GM21526 (cell line): ENCODE data around the gene ARHGAP42.

Source experiments
- ATAC-seq: cut with Tn5 transposase; IDR thresholded peaks from one replicate; pipeline ENCODE4 v1.9.1; 2021; ENCODE audit warnings: moderate library complexity; ENCODE audit not compliant: unreplicated experiment, low FRiP score

The ARHGAP42 gene

DNA sequence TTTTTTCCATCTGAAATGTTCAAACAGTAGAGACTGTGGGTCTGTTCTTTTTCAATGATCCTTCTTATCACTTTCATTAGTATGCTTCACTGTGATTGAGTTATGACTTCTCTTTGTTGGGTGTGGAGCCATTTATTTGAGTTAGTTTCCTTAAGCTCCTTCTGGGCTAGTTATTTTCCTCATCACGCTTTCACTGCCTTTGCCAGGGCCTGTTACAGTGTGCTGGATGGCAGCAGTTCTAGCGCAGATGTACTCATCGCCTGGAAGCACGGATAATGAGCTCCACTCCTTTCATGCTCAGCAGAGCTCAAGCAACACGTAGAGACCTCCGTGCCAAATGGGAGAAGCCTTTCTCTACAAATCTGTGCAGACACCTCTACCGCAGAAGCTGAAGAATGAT lies 7.0 kb upstream of the ARHGAP42 start:
- ATAC-seq: no peak

- peak; percentile 99 for ATAC-seq
Observed at GRCh38 chr11:100681064-100681502, 6.0 kb upstream of the ARHGAP42 start.

- no peak for ATAC-seq
Observed at GRCh38 chr11:100682247-100682969, 4.7 kb upstream of the ARHGAP42 start.

DNA sequence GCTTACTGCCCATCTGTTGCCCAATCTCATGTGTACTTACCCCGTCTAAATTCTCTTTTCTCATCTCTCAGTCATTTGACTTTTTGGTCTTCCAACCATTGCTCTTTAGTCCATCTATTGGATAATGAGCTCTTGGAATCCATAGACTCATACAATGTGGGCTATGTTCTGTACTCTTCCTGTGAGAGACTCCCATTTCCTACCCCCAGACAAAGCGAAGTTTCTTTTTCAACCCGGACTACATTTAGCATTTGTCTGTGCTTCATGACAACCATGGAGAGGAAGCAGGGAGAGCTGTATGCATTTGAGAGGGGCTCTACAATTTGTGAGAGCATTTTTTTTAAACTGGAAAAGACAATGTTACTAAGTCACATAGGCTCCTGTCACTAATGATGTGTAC lies 4.0 kb upstream of the ARHGAP42 start:
- ATAC-seq: no peak

DNA sequence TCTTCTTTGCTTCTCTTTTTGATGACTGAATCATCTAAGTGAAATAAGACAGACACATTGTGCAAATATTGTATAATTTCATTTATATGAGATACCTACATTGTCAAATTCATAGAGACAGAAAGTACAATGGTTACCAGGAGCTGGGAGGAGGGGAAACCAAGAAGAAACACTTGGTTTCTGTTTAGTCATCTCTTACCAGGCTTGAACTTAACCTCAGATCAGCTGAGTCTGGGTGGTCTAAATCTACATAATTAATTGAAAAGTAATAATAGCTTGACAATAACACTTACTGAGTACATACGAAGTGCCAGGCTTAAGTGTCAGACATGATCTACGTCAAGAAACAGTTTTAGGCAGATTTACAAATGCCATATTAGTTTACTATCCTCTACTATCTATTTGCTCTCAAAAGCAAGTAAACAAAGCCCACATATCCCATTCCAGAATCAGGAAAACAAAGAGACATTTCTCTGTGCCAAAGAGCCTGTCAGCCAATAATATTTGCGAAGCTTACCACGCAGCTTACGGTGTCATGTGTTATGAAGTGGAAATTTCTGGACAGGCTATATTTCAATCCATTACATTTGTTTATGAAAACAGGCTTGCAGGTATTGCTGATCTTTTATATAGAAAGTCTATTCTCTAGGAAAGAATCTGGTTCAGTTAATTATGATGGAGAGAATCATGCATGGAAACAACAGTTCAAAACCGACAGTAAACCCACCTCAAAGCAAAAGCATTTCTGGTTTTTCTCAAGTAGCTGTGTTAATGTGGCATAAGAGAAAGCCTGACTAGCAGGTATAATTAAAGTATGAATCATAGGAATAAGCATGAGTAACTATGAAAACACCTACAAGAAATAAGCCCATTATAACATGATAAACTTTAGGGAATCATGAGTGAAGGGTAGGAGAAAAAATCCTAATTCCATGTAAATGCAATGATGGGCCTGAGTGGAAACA lies 2.7 kb upstream of the ARHGAP42 start:
- peak; percentile 35 for ATAC-seq

DNA sequence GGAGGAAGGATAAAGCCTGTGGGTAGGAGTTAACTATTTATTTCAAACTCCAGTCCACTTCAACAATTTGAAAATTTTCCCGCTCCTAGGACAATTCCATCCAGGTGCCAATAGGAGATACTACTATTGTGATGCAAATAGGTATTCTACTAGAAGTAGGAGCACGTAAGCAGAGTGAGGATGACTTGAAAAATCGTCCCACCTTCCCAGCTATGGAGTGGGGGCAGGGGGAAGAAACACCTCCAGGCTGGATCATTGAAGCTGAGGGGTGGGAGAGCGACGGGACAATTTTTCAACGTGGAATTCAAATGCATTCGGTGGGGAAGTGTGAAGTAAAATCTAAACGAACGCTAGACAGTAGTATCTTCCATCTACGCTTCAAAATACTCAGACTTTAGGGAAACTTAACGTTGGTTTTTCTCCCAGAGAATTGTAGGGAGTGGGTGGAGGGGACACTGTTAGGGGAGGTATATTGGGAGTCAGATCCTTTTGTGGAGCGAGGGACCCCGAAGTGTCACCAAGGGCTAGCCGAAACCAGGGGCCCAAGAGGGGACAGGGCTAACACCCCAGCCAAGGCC lies 523 bp upstream of the ARHGAP42 start:
- ATAC-seq: no peak

- ATAC-seq: peak; percentile 64
Observed at GRCh38 chr11:100687630-100688395, 725 bp downstream of the ARHGAP42 start.

DNA sequence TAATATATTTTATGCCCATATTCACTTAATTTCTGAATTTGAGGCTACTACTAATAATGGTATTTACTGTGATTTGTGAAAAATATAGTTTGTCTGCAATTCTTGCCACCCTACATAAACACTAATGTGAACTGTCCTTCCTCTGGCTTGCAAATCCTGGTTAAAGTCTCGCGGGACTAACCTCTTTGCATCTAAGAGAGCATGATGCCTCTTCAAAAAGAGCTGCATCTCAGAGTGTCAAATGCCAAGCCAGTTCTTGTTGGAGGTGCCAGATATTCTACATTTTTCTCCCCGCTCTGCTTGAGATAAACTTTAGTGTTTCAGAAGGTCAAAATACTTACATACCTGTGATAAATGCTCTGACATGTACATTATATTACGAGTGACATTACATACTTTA lies 2.1 kb downstream of the ARHGAP42 start:
- no peak for ATAC-seq

GRCh38 chr11:100691896-100692653 lies 5.0 kb downstream of the ARHGAP42 start:
- ATAC-seq: no peak

DNA sequence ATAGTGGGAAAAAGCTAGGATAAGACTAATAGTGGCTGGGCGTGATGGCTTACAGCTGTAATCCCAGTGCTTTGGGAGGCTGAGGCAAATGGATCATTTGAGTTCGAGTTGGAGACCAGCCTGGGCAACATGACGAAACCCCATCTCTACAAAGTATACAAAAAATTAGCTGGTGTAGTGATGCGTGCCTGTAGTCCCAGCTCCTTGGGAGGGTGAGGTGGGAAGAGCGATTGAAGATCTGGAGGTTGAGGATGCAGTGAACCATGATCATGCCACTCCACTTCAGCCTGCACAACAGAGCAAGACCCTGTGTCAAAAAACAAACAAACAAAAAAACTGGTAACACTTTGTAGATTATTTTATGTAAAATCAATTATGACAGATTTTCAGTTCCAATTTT lies 8.8 kb downstream of the ARHGAP42 start:
- ATAC-seq: no peak

DNA sequence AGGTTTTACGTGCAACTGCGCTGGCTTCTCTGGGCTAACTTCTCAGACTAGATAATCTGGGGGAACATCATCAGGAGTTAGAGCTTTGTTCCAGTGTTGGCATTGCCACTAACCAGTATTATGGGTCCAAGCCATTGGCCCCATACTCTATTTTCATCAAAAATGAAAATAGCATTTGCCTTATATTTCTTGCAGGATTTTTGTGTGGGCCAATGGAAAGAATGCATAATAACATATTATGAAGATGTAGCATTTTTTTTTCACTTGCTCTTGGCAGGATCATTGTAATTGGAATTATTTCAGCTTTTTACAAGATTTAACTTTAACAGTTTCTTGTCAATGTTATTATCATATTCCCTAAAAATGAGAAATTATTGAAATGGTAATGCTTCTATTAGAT lies 16.1 kb downstream of the ARHGAP42 start:
- no peak for ATAC-seq

GRCh38 chr11:100703801-100704575 lies 16.9 kb downstream of the ARHGAP42 start:
- ATAC-seq: no peak

GRCh38 chr11:100705447-100705846 lies 18.4 kb downstream of the ARHGAP42 start:
- ATAC-seq: peak; percentile 51

- ATAC-seq: peak; percentile 55
Observed at GRCh38 chr11:100706179-100706578, 19.1 kb downstream of the ARHGAP42 start.

DNA sequence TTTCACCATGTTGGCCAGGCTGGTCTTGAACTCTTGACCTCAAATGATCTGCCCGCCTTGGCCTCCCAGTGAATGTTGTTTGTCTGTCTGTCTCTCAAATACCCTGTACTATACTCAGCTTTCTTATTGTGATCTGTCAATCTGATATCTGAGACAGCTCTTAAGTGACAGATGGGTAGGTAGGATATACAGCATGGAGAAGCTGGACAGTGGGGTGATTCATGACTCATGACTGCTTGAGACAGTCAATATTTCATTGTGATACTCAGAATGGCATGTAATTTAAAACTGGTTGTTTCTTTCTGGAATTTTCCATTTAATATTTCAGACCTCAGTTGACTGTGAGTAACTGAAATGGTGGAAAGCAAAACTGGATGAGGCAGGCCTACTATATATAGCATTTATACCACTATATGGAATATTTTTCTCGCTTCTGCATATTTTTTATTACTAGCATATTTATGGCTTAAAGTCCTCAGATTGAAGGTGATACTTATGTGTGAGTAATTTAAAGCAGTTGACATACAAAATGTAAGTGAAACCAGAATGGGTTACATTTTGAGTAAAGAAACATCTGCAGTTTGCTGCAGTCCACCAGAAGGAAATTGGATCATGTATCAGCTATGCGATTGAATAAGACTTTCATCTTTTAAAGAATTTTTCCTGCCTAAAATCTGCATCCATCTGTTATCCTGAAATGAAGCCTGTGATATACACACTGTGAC lies 22.3 kb downstream of the ARHGAP42 start:
- peak; percentile 60 for ATAC-seq

DNA sequence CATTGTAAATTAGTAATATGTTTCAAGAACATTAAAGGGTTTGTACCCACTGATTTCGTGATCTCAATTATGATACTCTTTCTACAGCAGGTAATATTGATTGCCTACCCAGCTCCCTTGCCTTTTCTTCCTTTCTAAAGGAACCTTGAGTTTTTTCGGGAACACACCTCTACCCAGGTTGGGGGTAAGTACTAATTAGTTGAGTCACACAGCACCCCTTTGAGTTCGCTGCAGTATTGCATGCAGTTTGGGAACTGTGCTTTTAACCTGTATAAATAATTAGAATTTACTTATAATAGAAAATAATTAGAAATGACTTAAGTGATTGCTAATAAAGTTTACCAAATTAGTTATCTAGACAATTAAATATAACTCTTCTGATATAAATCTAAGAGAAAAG lies 24.9 kb downstream of the ARHGAP42 start:
- ATAC-seq: no peak

- ATAC-seq: no peak
Observed at GRCh38 chr11:100712583-100712982, 25.5 kb downstream of the ARHGAP42 start.

DNA sequence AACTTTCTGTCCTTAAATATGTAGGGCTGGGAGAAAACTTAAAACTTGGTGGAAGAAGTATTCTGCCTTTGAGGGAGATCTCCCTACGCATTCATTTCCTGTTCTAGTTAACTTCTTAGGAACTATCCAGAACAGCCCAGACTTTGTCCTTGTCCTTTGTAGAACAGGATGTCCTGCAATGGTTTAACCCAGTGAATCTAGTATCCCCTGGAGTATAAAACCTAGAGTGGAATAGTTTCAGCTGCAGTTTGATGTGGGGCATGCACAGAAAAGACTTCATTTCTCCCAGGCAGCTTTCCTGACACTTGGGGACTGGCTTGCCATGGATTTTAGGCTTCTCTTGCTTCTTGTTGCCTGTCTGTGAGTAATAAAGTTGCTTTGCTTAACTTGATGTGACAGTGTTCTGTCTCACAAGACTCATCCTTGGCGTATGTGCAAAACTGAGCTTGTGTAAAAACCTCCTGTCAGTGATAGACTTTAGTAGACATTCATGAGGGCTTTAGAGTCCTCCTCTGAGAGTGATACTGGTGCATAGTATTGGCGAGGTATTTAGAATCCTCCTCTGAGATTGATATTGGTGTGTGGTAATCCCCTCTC lies 28.2 kb downstream of the ARHGAP42 start:
- ATAC-seq: no peak
